Duodenal mucosa (tissue), 2 donors: Measurements from ENCODE around the gene GIGYF2.
"Not testable (repeated sequence)": the region's sequence is repeated elsewhere in the genome, so short reads cannot be mapped to it uniquely, and the experiment has no call there.

ENCODE experiments used
- H3K27ac ChIP-seq: one replicate; pipeline ENCODE4 v1.7.0; 2013; ENCODE audit warnings: low read depth, low read length
- H3K27me3 ChIP-seq, 2 donors: one replicate each; pipeline ENCODE4 v1.7.0; 2013; ENCODE audit warnings: low read length in 2 of 2, control low read depth in 1 of 2; ENCODE audit not compliant: insufficient read depth in 2 of 2, control insufficient read depth in 1 of 2
- H3K36me3 ChIP-seq, 2 donors: one replicate each; pipeline ENCODE4 v1.7.0; 2013; ENCODE audit warnings: low read length in 2 of 2, control low read depth in 1 of 2; ENCODE audit not compliant: insufficient read depth in 2 of 2, control insufficient read depth in 1 of 2
- H3K4me1 ChIP-seq, 2 donors: one replicate each; pipeline ENCODE4 v1.7.0; 2013; ENCODE audit warnings: low read length in 2 of 2, control low read depth in 1 of 2; ENCODE audit not compliant: insufficient read depth in 2 of 2, control insufficient read depth in 1 of 2
- H3K4me3 ChIP-seq, 2 donors: one replicate each; pipeline ENCODE4 v1.7.0; 2013; ENCODE audit warnings: low read length in 2 of 2, low read depth in 1 of 2
- H3K9ac ChIP-seq, 2 donors: one replicate each; pipeline ENCODE4 v1.7.0; 2013; ENCODE audit warnings: low read length in 2 of 2, low read depth in 1 of 2
- H3K9me3 ChIP-seq, 2 donors: one replicate each; pipeline ENCODE4 v1.7.0; 2013; ENCODE audit warnings: low read length in 2 of 2, control low read depth in 1 of 2; ENCODE audit not compliant: control insufficient read depth in 1 of 2

GIGYF2 gene

DNA sequence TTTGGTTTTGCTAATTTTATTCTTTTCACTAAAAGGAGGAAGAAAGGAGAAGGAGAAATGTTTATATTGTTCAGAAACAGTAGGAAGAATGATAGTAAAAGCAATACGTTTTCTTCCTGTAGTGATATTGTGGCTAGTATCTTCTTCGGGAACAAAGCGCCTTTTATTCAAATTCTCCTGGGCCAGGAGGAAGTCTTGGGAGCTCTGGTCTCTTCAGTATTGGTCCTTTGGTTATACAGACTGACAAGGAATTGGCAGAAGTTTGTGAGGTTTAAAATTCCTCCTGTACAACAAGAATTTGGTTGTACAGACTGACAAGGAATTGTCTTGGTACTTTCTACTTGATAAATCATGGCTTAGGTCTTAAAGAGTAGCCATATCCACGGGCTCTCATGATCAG lies 9.9 kb downstream of the GIGYF2 start:
- Histone ChIP-seq H3K9ac (no peak overlapping the region), H3K27ac (no peak overlapping the region), H3K36me3 (peaks cover 7 to 33% of the 10 kb centered on the region in 2 donors), H3K27me3 (no peaks in the 10 kb centered on the region), H3K4me3 (no peak overlapping the region), H3K9me3 (no peaks in the 10 kb centered on the region), H3K4me1 (no peaks in the 10 kb centered on the region)

DNA sequence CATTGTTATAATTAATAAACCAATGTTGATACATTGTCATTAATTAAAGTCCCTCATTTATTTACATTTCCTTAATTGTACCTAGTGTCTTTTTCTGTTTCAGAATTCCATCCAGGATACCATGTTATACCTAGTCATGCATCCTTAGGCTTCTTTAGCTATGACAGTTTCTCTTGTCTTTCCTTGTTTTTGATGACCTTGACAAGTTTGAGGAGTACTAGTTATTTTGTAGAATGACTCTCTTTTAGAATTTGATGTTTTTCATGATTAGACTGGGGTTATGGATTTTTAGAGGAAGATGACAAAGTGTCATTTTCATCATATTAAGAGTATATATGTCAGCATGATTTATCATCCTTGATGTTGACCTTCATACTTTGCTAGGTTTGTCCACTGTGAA lies 16.4 kb downstream of the GIGYF2 start:
- no peaks in the 10 kb centered on the region for H3K27me3 ChIP-seq
- no peaks in the 10 kb centered on the region for H3K9me3 ChIP-seq
- no peak overlapping the region for H3K4me3 ChIP-seq
- no peaks in the 10 kb centered on the region for H3K4me1 ChIP-seq
- H3K9ac ChIP-seq, result no peak overlapping the region
- H3K36me3 ChIP-seq, result peaks cover 4 to 17% of the 10 kb centered on the region in 2 donors
- no peak overlapping the region for H3K27ac ChIP-seq

DNA sequence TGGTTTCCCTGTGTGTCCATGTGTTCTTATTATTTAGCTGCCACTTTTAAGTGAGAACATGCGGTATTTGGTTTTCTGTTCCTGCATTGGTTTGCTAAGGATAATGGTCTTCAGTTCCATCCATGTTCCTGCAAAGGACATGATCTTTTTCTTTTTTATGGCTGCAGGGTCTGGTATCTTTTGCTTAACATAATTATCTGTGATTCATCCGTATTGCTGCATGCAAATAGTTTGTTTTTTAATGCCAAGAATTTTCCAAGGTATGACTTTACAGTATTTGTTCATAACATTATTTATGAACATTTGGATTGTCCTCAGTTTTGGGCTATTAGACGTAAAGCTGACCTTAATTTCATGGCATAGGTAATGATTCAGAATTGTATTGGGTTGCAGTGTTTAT lies 17.8 kb downstream of the GIGYF2 start:
- Histone ChIP-seq H3K27ac (no peak overlapping the region), H3K4me1 (no peaks in the 10 kb centered on the region), H3K4me3 (no peak overlapping the region), H3K27me3 (no peaks in the 10 kb centered on the region), H3K36me3 (peaks cover 0 to 24% of the 10 kb centered on the region in 2 donors), H3K9me3 (no peaks in the 10 kb centered on the region), H3K9ac (no peak overlapping the region)

DNA sequence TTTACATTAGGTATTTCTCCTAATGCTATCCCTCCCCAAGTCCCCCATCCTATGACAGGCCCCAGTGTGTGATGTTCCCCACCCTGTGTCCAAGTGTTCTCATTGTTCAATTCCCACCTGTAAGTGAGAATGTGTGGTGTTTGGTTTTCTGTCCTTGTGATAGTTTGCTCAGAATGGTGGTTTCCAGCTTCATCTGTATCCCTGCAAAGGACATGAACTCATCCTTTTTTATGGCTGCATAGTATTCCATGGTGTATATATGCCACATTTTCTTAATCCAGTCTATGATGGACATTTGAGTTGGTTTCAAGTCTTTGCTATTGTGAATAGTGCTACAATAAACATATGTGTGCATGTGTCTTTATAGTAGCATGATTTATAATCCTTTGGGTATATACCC lies 22.9 kb downstream of the GIGYF2 start:
- not testable (repeated sequence) for H3K9me3 ChIP-seq, H3K27me3 ChIP-seq, H3K27ac ChIP-seq, H3K4me3 ChIP-seq, H3K9ac ChIP-seq, H3K4me1 ChIP-seq
- peaks cover 0 to 33% of the 10 kb centered on the region in 2 donors for H3K36me3 ChIP-seq

DNA sequence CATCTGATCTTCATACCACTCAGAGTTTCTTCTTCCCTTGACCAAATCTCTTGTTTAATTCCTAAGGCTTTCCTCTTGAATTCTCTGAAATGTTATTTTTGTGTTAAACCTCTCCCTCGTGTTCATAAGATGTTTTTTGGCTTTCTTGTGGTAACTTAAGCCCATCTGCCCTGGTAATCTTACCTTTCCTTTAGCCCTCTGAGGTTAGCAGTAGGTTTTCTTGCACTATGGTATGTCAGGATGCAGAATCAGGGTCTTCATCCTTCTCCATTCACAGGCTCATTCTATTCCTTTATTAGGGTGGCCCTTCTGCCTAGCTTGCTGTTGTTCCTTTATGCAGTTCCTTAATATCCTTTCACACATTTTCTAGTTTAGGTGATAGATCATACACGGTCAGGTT lies 24.1 kb downstream of the GIGYF2 start:
- Histone ChIP-seq H3K27me3 (no peaks in the 10 kb centered on the region), H3K4me3 (no peak overlapping the region), H3K27ac (no peak overlapping the region), H3K36me3 (peaks cover 0 to 43% of the 10 kb centered on the region in 2 donors), H3K4me1 (no peaks in the 10 kb centered on the region), H3K9me3 (no peaks in the 10 kb centered on the region), H3K9ac (no peak overlapping the region)

DNA sequence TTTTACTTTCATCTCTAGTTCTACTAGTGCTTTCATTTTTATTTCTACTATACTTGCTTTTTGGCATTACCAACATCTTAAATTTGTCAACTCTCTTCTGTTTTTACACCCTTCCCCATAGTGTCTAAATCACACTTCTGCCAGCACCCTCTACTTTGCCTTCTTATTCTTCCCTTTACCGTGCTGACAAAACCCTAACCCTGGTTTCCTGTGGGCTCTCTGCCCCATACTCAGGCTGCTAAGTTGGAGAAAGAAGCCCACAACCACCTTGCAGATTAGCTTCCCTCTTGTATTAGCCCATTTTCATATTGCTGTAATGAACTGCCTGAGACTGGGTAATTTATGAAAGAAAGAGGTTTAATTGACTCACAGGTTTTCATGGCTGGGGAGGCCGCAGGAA lies 24.8 kb downstream of the GIGYF2 start:
- H3K9me3 ChIP-seq, result no peaks in the 10 kb centered on the region
- no peak overlapping the region for H3K9ac ChIP-seq
- peaks cover 0 to 46% of the 10 kb centered on the region in 2 donors for H3K36me3 ChIP-seq
- no peak overlapping the region for H3K4me3 ChIP-seq
- H3K27ac ChIP-seq, result no peak overlapping the region
- H3K4me1 ChIP-seq, result no peaks in the 10 kb centered on the region
- no peaks in the 10 kb centered on the region for H3K27me3 ChIP-seq

DNA sequence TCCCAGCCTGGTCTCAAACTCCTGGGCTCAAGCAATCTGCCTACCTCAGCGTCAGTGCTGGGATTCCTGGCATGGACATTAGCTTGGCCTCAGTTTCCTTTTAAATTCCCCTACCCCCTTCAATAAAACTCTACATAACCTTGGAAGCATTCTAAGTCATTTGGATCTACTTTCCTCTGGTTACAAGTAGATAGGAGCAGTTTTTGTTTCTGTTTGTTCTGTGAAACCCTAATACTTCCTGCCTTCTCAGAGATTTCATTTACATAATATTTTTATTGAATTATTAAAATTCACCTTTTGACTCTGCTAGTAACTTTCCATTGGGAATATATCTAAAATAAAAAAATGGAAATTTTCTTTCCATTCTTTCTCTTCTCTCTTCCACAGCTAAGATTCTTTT lies 25.9 kb downstream of the GIGYF2 start:
- H3K4me1 ChIP-seq, result no peaks in the 10 kb centered on the region
- H3K27me3 ChIP-seq, result no peaks in the 10 kb centered on the region
- H3K27ac ChIP-seq, result no peak overlapping the region
- H3K36me3 ChIP-seq, result peaks cover 0 to 39% of the 10 kb centered on the region in 2 donors
- H3K9ac ChIP-seq, result no peak overlapping the region
- H3K4me3 ChIP-seq, result no peak overlapping the region
- no peaks in the 10 kb centered on the region for H3K9me3 ChIP-seq

DNA sequence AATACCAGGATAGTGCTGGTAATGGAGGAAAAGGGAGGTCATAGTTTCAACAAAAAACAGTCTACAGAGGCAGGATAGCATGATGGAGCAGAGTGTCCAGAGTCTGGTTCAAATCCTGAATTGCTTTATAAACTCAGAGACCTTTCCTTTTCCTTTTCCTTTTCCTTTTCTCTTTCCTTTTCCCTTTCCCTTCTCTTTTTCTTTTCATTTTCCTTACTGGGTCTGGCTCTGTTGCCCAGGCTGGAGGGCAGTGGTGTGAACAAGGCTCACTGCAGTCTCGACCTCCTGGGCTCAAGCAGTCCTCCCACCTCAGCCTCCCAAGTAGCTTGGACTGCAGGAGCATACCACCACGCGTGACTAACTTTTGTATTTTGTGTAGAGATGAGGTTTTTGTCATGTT lies 31.7 kb downstream of the GIGYF2 start:
- H3K27me3 ChIP-seq, result no peaks in the 10 kb centered on the region
- peaks cover 12 to 35% of the 10 kb centered on the region in 2 donors for H3K36me3 ChIP-seq
- H3K27ac ChIP-seq, result no peak overlapping the region
- H3K4me3 ChIP-seq, result no peak overlapping the region
- no peaks in the 10 kb centered on the region for H3K4me1 ChIP-seq
- H3K9me3 ChIP-seq, result no peaks in the 10 kb centered on the region
- no peak overlapping the region for H3K9ac ChIP-seq

DNA sequence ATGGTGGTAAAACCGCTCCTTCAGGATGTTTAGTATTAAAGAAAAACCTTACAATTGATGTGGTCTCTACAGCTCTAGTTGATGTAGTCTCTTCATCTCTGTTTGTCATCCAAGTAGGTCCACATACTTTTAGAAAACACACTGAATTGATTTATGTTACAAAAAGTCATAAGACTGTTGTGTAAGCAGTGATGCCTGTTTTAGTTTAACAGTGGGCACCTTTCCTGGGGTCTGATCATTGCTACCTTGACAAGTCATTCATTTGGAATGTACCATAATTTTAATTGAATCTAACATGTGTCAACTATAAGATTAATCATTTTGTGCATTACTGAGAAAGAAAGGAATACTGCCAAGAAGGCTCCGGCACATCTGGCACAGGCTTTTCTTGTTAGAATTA lies 34.3 kb downstream of the GIGYF2 start:
- Histone ChIP-seq H3K36me3 (peaks cover 12 to 28% of the 10 kb centered on the region in 2 donors), H3K27ac (no peak overlapping the region), H3K9me3 (no peaks in the 10 kb centered on the region)

DNA sequence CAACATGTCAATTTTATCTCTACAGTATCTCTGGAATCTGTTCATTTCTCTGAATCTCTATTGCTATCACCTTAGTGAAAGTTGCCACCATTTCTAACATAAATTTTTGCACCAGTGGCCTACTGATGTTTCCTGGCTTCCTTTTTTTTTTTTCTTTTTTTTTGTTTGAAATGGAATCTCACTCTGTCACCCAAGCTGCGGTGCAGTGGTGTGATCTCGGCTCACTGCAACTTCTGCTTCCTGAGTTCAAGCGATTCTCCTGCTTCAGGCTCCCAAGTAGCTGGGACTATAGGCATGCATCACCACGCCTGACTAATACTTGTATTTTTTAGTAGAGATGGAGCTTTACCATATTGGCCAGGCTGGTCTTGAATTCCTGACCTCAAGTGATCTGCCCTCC lies 44.2 kb downstream of the GIGYF2 start:
- H3K36me3 ChIP-seq, result peaks cover 6 to 30% of the 10 kb centered on the region in 2 donors
- no peaks in the 10 kb centered on the region for H3K27me3 ChIP-seq
- H3K9me3 ChIP-seq, result no peaks in the 10 kb centered on the region
- H3K9ac ChIP-seq, result no peak overlapping the region
- no peak overlapping the region for H3K27ac ChIP-seq
- no peaks in the 10 kb centered on the region for H3K4me1 ChIP-seq
- H3K4me3 ChIP-seq, result no peak overlapping the region

More for the DNA sequence above, 34.3 kb downstream of the GIGYF2 start:
- Histone ChIP-seq H3K27me3 (no peaks in the 10 kb centered on the region), H3K4me1 (no peaks in the 10 kb centered on the region), H3K4me3 (no peak overlapping the region), H3K9ac (no peak overlapping the region)

DNA sequence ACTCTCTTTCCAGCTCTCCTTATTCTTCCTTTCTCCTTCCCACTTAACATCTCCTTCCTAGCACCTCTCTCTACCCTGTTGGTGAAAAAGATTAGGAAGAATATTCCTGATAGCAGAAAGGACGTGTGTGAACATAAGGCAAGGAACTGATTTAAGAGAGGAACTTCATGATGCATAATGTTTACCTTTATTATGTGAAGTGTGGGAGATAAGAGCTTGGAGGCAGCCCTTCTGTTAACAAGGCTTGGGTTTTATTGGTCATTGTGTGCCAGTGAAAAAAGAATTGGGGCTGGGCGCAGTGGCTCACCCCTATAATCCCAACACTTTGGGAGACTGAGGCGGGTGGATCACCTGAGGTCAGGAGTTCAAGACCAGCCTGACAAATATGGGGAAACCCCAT lies 44.8 kb downstream of the GIGYF2 start:
- no peaks in the 10 kb centered on the region for H3K9me3 ChIP-seq
- H3K36me3 ChIP-seq, result peaks cover 6 to 28% of the 10 kb centered on the region in 2 donors
- H3K27me3 ChIP-seq, result no peaks in the 10 kb centered on the region
- H3K4me1 ChIP-seq, result no peaks in the 10 kb centered on the region
- H3K9ac ChIP-seq, result no peak overlapping the region
- no peak overlapping the region for H3K27ac ChIP-seq
- H3K4me3 ChIP-seq, result no peak overlapping the region
